Retinal pigment epithelial cell (primary cell): ENCODE results near the gene LEPROT.

Experiments used
- DNase-seq: peaks from one replicate; pipeline ENCODE4 v3.0.0-alpha.2; 2010; ENCODE audit warnings: low read depth
- H3K4me3 ChIP-seq: 2 replicates; pipeline ENCODE4 v1.5.1; 2011; ENCODE audit warnings: mild to moderate bottlenecking, low read length, control low read depth, moderate library complexity
- TF ChIP-seq, protein P1 (sequence below): conservative IDR thresholded peaks from 2 replicates; pipeline ENCODE4 v1.5.1; 2011; ENCODE audit warnings: low read depth, low read length, control low read depth, inconsistent platforms

The LEPROT gene

DNA sequence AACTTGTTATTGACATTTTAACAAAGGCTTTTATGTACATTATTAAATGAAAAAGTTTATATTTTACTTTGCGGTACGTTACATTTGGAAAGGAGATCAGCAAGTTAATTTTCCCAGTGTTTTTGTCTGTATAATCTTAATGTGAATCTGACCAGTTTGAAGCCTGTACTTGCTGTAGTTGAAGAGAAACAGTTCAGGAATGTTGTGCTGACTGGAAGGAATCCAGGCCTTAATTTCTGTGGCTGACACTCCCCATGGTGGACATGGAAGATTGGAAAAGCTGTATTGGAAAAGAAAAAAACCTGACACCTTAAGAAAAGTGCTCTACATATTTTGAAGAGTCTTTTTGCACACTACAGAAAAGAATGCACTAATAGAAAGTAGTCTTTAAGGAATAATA lies 15.5 kb downstream of the LEPROT start:
- TF ChIP-seq, protein P1, sequence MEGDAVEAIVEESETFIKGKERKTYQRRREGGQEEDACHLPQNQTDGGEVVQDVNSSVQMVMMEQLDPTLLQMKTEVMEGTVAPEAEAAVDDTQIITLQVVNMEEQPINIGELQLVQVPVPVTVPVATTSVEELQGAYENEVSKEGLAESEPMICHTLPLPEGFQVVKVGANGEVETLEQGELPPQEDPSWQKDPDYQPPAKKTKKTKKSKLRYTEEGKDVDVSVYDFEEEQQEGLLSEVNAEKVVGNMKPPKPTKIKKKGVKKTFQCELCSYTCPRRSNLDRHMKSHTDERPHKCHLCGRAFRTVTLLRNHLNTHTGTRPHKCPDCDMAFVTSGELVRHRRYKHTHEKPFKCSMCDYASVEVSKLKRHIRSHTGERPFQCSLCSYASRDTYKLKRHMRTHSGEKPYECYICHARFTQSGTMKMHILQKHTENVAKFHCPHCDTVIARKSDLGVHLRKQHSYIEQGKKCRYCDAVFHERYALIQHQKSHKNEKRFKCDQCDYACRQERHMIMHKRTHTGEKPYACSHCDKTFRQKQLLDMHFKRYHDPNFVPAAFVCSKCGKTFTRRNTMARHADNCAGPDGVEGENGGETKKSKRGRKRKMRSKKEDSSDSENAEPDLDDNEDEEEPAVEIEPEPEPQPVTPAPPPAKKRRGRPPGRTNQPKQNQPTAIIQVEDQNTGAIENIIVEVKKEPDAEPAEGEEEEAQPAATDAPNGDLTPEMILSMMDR, result no peak
- no peak overlapping the region for H3K4me3 ChIP-seq
- no peak for DNase-seq

DNA sequence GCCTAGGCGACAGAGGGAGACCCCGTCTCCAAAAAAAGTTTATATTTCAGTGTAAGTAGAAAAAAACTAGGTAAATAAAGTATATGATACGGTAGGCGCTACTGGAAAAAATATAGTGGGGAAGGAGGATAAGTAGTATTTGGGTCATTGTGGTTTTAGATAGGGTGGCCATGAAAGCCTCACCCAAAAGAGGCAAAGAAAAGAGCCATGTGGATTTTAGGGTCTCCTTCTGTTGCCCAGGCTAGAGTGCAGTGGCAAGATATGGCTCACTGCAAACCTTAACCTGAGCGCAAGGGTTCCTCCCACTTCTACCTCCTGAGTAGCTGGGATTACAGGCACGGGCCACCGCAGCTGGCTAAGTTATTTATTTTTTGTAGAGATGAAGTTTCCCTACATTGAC lies 17.1 kb downstream of the LEPROT start:
- TF ChIP-seq, protein P1, result no peak
- DNase-seq, result no peak
- no peak overlapping the region for H3K4me3 ChIP-seq

DNA sequence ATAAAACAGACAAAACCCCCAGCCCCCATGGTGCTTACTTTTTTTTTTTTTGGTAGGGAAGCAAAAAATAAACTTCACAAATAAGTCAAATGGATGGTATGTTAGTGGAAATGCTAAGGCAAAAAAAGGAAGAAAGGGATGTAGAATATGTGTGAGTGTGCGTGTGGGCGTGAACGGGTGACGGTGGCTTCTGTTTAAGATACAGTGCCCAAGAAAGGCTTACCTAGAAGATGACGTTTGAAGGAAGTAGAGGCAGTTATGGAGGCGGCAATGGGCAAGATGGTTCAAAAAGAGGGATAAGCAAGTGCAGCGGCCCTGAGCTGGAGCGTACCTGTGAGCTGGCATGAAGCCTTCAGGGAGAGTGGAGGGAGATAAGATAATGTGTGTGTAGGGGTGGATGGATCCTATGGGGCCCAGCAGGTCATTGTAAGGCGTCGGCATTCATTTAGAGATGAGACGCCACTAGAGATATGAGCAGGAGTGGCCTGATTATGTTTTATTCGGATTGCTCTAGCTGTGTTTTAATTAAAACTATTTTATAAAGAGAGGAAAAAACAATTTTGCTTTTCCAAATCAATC lies 19.9 kb downstream of the LEPROT start:
- DNase-seq, result no peak
- H3K4me3 ChIP-seq, result no peak overlapping the region

DNA sequence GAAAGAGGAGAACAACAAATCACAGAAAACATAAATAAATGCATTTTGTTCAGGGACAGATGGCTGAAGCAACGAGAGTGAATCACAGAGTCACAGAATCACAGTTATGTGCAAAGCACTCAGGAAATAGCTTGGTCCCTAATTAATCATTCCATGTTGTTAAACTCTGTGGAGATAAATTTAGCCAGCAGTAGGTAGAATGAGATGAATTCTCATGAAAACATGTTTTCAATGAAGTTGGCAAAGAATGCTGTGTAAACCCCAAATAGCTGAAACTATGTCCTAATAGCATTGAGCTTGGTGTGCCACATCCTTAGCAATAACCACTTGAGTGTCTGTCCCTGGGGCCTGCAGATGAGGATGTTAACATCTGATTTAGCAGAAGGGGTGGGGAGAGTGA lies 20.4 kb downstream of the LEPROT start:
- no peak overlapping the region for H3K4me3 ChIP-seq
- no peak for DNase-seq
- TF ChIP-seq, protein P1, result no peak

More for the DNA sequence above, 19.9 kb downstream of the LEPROT start:
- TF ChIP-seq, protein P1, result no peak

DNA sequence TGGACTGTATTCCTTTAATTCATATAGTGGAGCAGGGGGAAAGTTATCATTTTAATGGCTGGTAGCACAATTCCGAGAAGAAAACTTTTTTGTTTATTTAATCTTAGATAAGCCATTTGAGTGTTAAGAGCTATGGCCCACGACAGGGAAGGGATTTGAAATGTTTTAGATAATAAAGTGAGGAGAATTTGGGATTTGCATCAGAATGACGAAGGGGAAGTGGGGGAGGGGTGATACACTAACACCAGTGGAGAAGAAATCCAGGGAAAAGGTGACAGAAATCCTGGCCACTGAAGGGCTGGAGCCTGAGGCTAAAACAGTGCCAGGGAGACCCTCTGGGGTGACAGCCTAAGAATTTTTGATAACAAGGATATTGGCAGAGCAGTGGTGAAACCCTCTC lies 21.0 kb downstream of the LEPROT start:
- no peak for DNase-seq
- TF ChIP-seq, protein P1, result no peak
- no peak overlapping the region for H3K4me3 ChIP-seq

DNA sequence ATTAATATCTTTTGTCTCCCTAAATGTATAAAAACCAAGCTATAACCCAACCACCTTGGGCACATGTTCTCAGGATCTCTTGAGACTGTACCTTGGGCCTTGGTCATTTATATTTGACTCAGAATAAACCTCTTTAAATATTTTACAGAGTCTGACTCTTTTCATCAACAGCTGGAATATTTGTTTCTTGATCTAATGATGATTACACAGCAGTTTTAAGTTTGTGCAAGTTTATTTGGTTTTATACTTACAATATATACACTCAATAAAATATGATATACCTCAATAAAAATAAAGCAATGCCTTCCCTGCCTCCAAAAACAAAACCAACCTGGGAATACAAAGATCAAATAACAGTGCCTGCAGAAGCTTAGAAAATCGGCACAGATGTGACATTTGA lies 22.0 kb downstream of the LEPROT start:
- TF ChIP-seq, protein P1, result no peak
- no peak for DNase-seq
- H3K4me3 ChIP-seq, result no peak overlapping the region

DNA sequence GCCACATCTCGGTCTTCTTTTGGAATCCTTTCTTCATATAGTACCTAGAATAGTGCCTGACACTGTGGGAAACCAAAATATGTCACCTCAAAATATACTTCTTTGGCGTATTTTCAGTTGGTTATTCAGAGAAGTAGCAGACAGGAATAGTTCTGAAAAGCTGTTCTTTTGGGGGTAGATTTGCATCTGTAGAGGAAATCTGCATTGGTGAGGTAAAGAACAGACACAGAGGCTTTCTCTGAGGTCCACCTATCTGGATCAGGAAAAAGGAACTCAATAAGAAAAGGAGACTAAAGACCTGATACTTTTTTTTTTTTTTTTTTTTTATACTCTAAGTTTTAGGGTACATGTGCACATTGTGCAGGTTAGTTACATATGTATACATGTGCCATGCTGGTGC lies 23.2 kb downstream of the LEPROT start:
- DNase-seq, result no peak
- no peak overlapping the region for H3K4me3 ChIP-seq
- TF ChIP-seq, protein P1, result no peak
